ENCODE data around the gene TPST2.
A peak's percentile ranks its signal among the peaks of the same experiment; 100 is the strongest.

TPST2 gene

GRCh38 chr22:26481112-26481693 lies 108.7 kb downstream of the TPST2 start:
- H4K8ac ChIP-seq (ENCODE audit: low read depth, low read length): no peak overlapping the region
- no peak overlapping the region for H3K27ac ChIP-seq (ENCODE audit: low read depth, low read length)
- H3K27me3 ChIP-seq (ENCODE audit: insufficient read depth, low read length): no peaks in the 10 kb centered on the region
- no peak overlapping the region for H3K4me3 ChIP-seq (ENCODE audit: low read depth, low read length)
- H2BK12ac ChIP-seq (ENCODE audit: low read length): no peak overlapping the region
- H3K79me1 ChIP-seq (ENCODE audit: low read length): peaks cover 13% of the 10 kb centered on the region
- peaks cover 7% of the 10 kb centered on the region for H3K79me2 ChIP-seq (ENCODE audit: control insufficient read depth, insufficient read depth, low read length, poor library complexity)
- H4K91ac ChIP-seq (ENCODE audit: low read depth, low read length): no peak overlapping the region
- H3K14ac ChIP-seq (ENCODE audit: low read length): no peak overlapping the region
- H3K36me3 ChIP-seq (ENCODE audit: control insufficient read depth in 1 of 2, insufficient read depth in 2 of 2, low read length in 2 of 2): peaks cover 3 to 7% of the 10 kb centered on the region in 2 experiments
- no peak overlapping the region for H2BK120ac ChIP-seq (ENCODE audit: insufficient read depth, low read length, poor library complexity)
- peak overlapping the region; percentile 11 for H3K4me2 ChIP-seq (ENCODE audit: low read length)
- WGBS (ENCODE audit: extremely low coverage, insufficient coverage, insufficient read length): no CpG with 5 or more reads among the region's 6 CpGs
- H3K23ac ChIP-seq (ENCODE audit: low read length): no peak overlapping the region
- H3K4ac ChIP-seq (ENCODE audit: low read depth, low read length): no peak overlapping the region
- H3K18ac ChIP-seq (ENCODE audit: low read length): no peak overlapping the region
- no peak overlapping the region for H4K12ac ChIP-seq (ENCODE audit: low read depth, low read length)
- no peak overlapping the region for H2AFZ ChIP-seq (ENCODE audit: insufficient read depth, low read length, poor library complexity)
- no peak for DNase-seq
- no peak overlapping the region for H2AK5ac ChIP-seq (ENCODE audit: low read length)
- no peak overlapping the region for H3K9ac ChIP-seq (ENCODE audit: low read length)
- peaks cover 10 to 24% of the 10 kb centered on the region in 2 experiments for H3K4me1 ChIP-seq (ENCODE audit: control insufficient read depth in 1 of 2, insufficient read depth in 2 of 2, low read length in 2 of 2)
- H2BK5ac ChIP-seq (ENCODE audit: low read depth, low read length, poor library complexity): no peak overlapping the region
- no peaks in the 10 kb centered on the region for H3K9me3 ChIP-seq (ENCODE audit: insufficient read depth, low read depth, low read length)

GRCh38 chr22:26480611-26480932 lies 109.4 kb downstream of the TPST2 start:
- no peak overlapping the region for H3K23ac ChIP-seq (ENCODE audit: low read length)
- H2AFZ ChIP-seq (ENCODE audit: insufficient read depth, low read length, poor library complexity): no peak overlapping the region

GRCh38 chr22:26479792-26480610 lies 109.9 kb downstream of the TPST2 start:
- peaks cover 7% of the 10 kb centered on the region for H3K79me2 ChIP-seq (ENCODE audit: control insufficient read depth, insufficient read depth, low read length, poor library complexity)
- no peak for DNase-seq
- H2BK120ac ChIP-seq (ENCODE audit: insufficient read depth, low read length, poor library complexity): no peak overlapping the region

More at GRCh38 chr22:26480611-26480932, 109.4 kb downstream of the TPST2 start:
- no peak overlapping the region for H2BK5ac ChIP-seq (ENCODE audit: low read depth, low read length, poor library complexity)
- peak overlapping the region; percentile 16 for H3K18ac ChIP-seq (ENCODE audit: low read length)
- H3K27ac ChIP-seq (ENCODE audit: low read depth, low read length): no peak overlapping the region
- no CpG with 5 or more reads among the region's 2 CpGs for whole genome bisulfite sequencing (ENCODE audit: extremely low coverage, insufficient coverage, insufficient read length)
- no peak overlapping the region for H2AK5ac ChIP-seq (ENCODE audit: low read length)
- peaks cover 10 to 24% of the 10 kb centered on the region in 2 experiments for H3K4me1 ChIP-seq (ENCODE audit: control insufficient read depth in 1 of 2, insufficient read depth in 2 of 2, low read length in 2 of 2)
- peak overlapping the region; percentile 67 for H2BK12ac ChIP-seq (ENCODE audit: low read length)
- no peaks in the 10 kb centered on the region for H3K27me3 ChIP-seq (ENCODE audit: insufficient read depth, low read length)
- peak overlapping the region; percentile 11 for H3K4me2 ChIP-seq (ENCODE audit: low read length)
- no peaks in the 10 kb centered on the region for H3K9me3 ChIP-seq (ENCODE audit: insufficient read depth, low read depth, low read length)
- no peak overlapping the region for H3K9ac ChIP-seq (ENCODE audit: low read length)
- no peak overlapping the region for H3K14ac ChIP-seq (ENCODE audit: low read length)
- H4K91ac ChIP-seq (ENCODE audit: low read depth, low read length): no peak overlapping the region
- H4K8ac ChIP-seq (ENCODE audit: low read depth, low read length): no peak overlapping the region
- no peak overlapping the region for H3K4ac ChIP-seq (ENCODE audit: low read depth, low read length)
- peaks cover 7% of the 10 kb centered on the region for H3K79me2 ChIP-seq (ENCODE audit: control insufficient read depth, insufficient read depth, low read length, poor library complexity)
- H3K36me3 ChIP-seq (ENCODE audit: control insufficient read depth in 1 of 2, insufficient read depth in 2 of 2, low read length in 2 of 2): peaks cover 5 to 6% of the 10 kb centered on the region in 2 experiments
- peaks cover 14% of the 10 kb centered on the region for H3K79me1 ChIP-seq (ENCODE audit: low read length)
- DNase-seq: no peak
- no peak overlapping the region for H3K4me3 ChIP-seq (ENCODE audit: low read depth, low read length)
- no peak overlapping the region for H2BK120ac ChIP-seq (ENCODE audit: insufficient read depth, low read length, poor library complexity)
- H4K12ac ChIP-seq (ENCODE audit: low read depth, low read length): no peak overlapping the region

GRCh38 chr22:26479043-26479791 lies 110.7 kb downstream of the TPST2 start:
- Histone ChIP-seq H3K4me3 (ENCODE audit: low read depth, low read length) (no peak overlapping the region), H3K36me3 (ENCODE audit: control insufficient read depth in 1 of 2, insufficient read depth in 2 of 2, low read length in 2 of 2) (peaks cover 6% of the 10 kb centered on the region in 2 experiments), H3K27me3 (ENCODE audit: insufficient read depth, low read length) (no peaks in the 10 kb centered on the region), H2BK120ac (ENCODE audit: insufficient read depth, low read length, poor library complexity) (no peak overlapping the region), H3K14ac (ENCODE audit: low read length) (no peak overlapping the region), H3K4ac (ENCODE audit: low read depth, low read length) (no peak overlapping the region), H2AFZ (ENCODE audit: insufficient read depth, low read length, poor library complexity) (no peak overlapping the region), H4K8ac (ENCODE audit: low read depth, low read length) (no peak overlapping the region), H3K9me3 (ENCODE audit: insufficient read depth, low read depth, low read length) (no peaks in the 10 kb centered on the region), H3K4me1 (ENCODE audit: control insufficient read depth in 1 of 2, insufficient read depth in 2 of 2, low read length in 2 of 2) (peaks cover 8 to 24% of the 10 kb centered on the region in 2 experiments), H3K27ac (ENCODE audit: low read depth, low read length) (no peak overlapping the region), H3K79me2 (ENCODE audit: control insufficient read depth, insufficient read depth, low read length, poor library complexity) (peaks cover 7% of the 10 kb centered on the region), H3K23ac (ENCODE audit: low read length) (no peak overlapping the region), H3K9ac (ENCODE audit: low read length) (no peak overlapping the region), H3K4me2 (ENCODE audit: low read length) (no peak overlapping the region), H2BK12ac (ENCODE audit: low read length) (no peak overlapping the region), H2BK5ac (ENCODE audit: low read depth, low read length, poor library complexity) (no peak overlapping the region), H3K79me1 (ENCODE audit: low read length) (peaks cover 14% of the 10 kb centered on the region), H2AK5ac (ENCODE audit: low read length) (no peak overlapping the region), H4K91ac (ENCODE audit: low read depth, low read length) (no peak overlapping the region), H4K12ac (ENCODE audit: low read depth, low read length) (no peak overlapping the region), H3K18ac (ENCODE audit: low read length) (no peak overlapping the region)
- no CpG with 5 or more reads among the region's 12 CpGs for WGBS (ENCODE audit: extremely low coverage, insufficient coverage, insufficient read length)
- DNase-seq: no peak

More at GRCh38 chr22:26479792-26480610, 109.9 kb downstream of the TPST2 start:
- Histone ChIP-seq H3K23ac (ENCODE audit: low read length) (no peak overlapping the region), H3K18ac (ENCODE audit: low read length) (peak overlapping the region; percentile 16), H2AFZ (ENCODE audit: insufficient read depth, low read length, poor library complexity) (no peak overlapping the region), H3K36me3 (ENCODE audit: control insufficient read depth in 1 of 2, insufficient read depth in 2 of 2, low read length in 2 of 2) (peaks cover 6% of the 10 kb centered on the region in 2 experiments), H3K4me3 (ENCODE audit: low read depth, low read length) (no peak overlapping the region), H2BK5ac (ENCODE audit: low read depth, low read length, poor library complexity) (peak overlapping the region; percentile 33), H3K79me1 (ENCODE audit: low read length) (peaks cover 14% of the 10 kb centered on the region), H3K4me2 (ENCODE audit: low read length) (no peak overlapping the region), H2AK5ac (ENCODE audit: low read length) (no peak overlapping the region), H3K27me3 (ENCODE audit: insufficient read depth, low read length) (no peaks in the 10 kb centered on the region), H3K4me1 (ENCODE audit: control insufficient read depth in 1 of 2, insufficient read depth in 2 of 2, low read length in 2 of 2) (peaks cover 10 to 24% of the 10 kb centered on the region in 2 experiments), H3K14ac (ENCODE audit: low read length) (no peak overlapping the region), H4K8ac (ENCODE audit: low read depth, low read length) (peak overlapping the region; percentile 11), H2BK12ac (ENCODE audit: low read length) (peak overlapping the region; percentile 67), H3K9me3 (ENCODE audit: insufficient read depth, low read depth, low read length) (no peaks in the 10 kb centered on the region), H3K27ac (ENCODE audit: low read depth, low read length) (no peak overlapping the region), H4K91ac (ENCODE audit: low read depth, low read length) (peak overlapping the region; percentile 22), H3K9ac (ENCODE audit: low read length) (no peak overlapping the region), H4K12ac (ENCODE audit: low read depth, low read length) (no peak overlapping the region), H3K4ac (ENCODE audit: low read depth, low read length) (no peak overlapping the region)
- WGBS (ENCODE audit: extremely low coverage, insufficient coverage, insufficient read length): no CpG with 5 or more reads among the region's 12 CpGs

Data from trophoblast cell (in vitro differentiated cells and primary cell).